Measurements from ENCODE around the gene BNIPL. TPM values are rescaled to one million over a fixed set of nuclear protein-coding genes. Genes with fewer than 3 reads are reported as not detected.

BNIPL gene
- total RNA-seq, 1 experiment from 2014 or later, result 0.46 TPM

GRCh38 chr1:151037032-151037431, 646 bp downstream of the BNIPL start:
- Histone ChIP-seq H3K36me3 (ENCODE audit: control insufficient read depth, insufficient read depth, low read length) (0 out of 2 replicates have a peak, but pooled peaks cover 2% of the 10 kb centered on the region), H3K4me1 (ENCODE audit: control insufficient read depth, insufficient read depth, low read length) (no peaks in the 10 kb centered on the region), H3K27ac (ENCODE audit: low read length) (no peak overlapping the region), H3K27me3 (ENCODE audit: control insufficient read depth, insufficient read depth, low read length) (no peaks in the 10 kb centered on the region), H3K4me3 (ENCODE audit: low read depth in 2 of 2, low read length in 2 of 2) (no peak overlapping the region), H3K9me3 (ENCODE audit: control insufficient read depth, insufficient read depth, low read depth, low read length) (no peaks in the 10 kb centered on the region)
- DNase-seq (ENCODE audit: low read depth, low spot score) (no peak), ATAC-seq (no peak)
- BruUV-seq (replicated peaks), result no TSS peak
- intact Hi-C loops (cut with micrococcal nuclease; ENCODE audit: unreplicated experiment), result no loop called here
- TF ChIP-seq, protein P1, sequence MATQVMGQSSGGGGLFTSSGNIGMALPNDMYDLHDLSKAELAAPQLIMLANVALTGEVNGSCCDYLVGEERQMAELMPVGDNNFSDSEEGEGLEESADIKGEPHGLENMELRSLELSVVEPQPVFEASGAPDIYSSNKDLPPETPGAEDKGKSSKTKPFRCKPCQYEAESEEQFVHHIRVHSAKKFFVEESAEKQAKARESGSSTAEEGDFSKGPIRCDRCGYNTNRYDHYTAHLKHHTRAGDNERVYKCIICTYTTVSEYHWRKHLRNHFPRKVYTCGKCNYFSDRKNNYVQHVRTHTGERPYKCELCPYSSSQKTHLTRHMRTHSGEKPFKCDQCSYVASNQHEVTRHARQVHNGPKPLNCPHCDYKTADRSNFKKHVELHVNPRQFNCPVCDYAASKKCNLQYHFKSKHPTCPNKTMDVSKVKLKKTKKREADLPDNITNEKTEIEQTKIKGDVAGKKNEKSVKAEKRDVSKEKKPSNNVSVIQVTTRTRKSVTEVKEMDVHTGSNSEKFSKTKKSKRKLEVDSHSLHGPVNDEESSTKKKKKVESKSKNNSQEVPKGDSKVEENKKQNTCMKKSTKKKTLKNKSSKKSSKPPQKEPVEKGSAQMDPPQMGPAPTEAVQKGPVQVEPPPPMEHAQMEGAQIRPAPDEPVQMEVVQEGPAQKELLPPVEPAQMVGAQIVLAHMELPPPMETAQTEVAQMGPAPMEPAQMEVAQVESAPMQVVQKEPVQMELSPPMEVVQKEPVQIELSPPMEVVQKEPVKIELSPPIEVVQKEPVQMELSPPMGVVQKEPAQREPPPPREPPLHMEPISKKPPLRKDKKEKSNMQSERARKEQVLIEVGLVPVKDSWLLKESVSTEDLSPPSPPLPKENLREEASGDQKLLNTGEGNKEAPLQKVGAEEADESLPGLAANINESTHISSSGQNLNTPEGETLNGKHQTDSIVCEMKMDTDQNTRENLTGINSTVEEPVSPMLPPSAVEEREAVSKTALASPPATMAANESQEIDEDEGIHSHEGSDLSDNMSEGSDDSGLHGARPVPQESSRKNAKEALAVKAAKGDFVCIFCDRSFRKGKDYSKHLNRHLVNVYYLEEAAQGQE (IDR thresholded peaks at IDR 0.05; ENCODE audit: insufficient read depth in 1 of 2, low read depth in 2 of 2, low read length in 1 of 2), result no peak
- TF ChIP-seq TCF7L2 (IDR thresholded peaks at IDR 0.05; ENCODE audit: low read depth, low read length), result no peak
- CTCF ChIA-PET, result no interaction called here
- in situ Hi-C loops (cut with HindIII; ENCODE audit: low pct_unique_long_range_greater_than_20kb, low sequenced_read_pairs), result no loop called here
- POLR2A ChIA-PET, result no interaction called here

DNA sequence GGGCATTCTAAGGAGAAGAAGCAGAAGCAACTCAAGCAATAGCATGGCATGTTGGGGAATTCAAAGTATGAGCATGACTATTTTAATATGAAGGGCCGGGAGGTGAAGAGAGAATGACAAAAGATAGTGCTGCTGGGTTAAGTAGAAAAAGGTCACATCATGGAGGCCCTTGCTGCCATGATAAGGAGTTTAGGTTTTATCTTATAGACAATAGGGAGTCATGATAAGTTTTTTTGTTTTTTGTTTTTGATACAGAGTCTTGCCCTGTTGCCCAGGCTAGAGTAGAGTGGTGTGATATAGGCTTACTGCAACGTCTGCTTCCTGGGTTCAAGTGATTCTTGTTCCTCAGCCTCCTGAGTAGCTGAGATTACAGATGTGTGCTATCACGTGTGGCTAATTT, 3.1 kb downstream of the BNIPL start:
- H3K9me3 ChIP-seq (ENCODE audit: control insufficient read depth, insufficient read depth, low read depth, low read length), result no peaks in the 10 kb centered on the region
- ATAC-seq, result no peak
- in situ Hi-C loops (cut with HindIII; ENCODE audit: low pct_unique_long_range_greater_than_20kb, low sequenced_read_pairs), result no loop called here

More for the DNA sequence above, 3.1 kb downstream of the BNIPL start:
- Histone ChIP-seq H3K36me3 (ENCODE audit: control insufficient read depth, insufficient read depth, low read length) (0 out of 2 replicates have a peak, but pooled peaks cover under 1% of the 10 kb centered on the region), H3K27me3 (ENCODE audit: control insufficient read depth, insufficient read depth, low read length) (no peaks in the 10 kb centered on the region), H3K27ac (ENCODE audit: low read length) (no peak overlapping the region), H3K4me3 (ENCODE audit: low read depth in 2 of 2, low read length in 2 of 2) (no peak overlapping the region), H3K4me1 (ENCODE audit: control insufficient read depth, insufficient read depth, low read length) (no peaks in the 10 kb centered on the region)
- TF ChIP-seq, protein P1 (IDR thresholded peaks at IDR 0.05; ENCODE audit: insufficient read depth in 1 of 2, low read depth in 2 of 2, low read length in 1 of 2), result no peak
- TF ChIP-seq SIN3A (IDR thresholded peaks at IDR 0.05; ENCODE audit: borderline replicate concordance, insufficient read depth, low read depth, low read length) (no peak), TCF7L2 (IDR thresholded peaks at IDR 0.05; ENCODE audit: low read depth, low read length) (no peak), CTCF (IDR thresholded peaks at IDR 0.05) (no peak), POLR2AphosphoS5 (IDR thresholded peaks at IDR 0.05; ENCODE audit: low read depth, low read length) (no peak)
- DNase-seq (ENCODE audit: low read depth, low spot score), result no peak
- ChIA-PET CTCF (no interaction called here), POLR2A (no interaction called here)
- intact Hi-C loops (cut with micrococcal nuclease; ENCODE audit: unreplicated experiment), result no loop called here
- no TSS peak for BruUV-seq (replicated peaks)

All from Panc1 (cell line).